NT2/D1 (cell line): ENCODE results near the gene CTAGE8.
"Not testable (repeated sequence)": the region's sequence is repeated elsewhere in the genome, so short reads cannot be mapped to it uniquely, and the experiment has no call there.

ENCODE experiments used
- SUZ12 ChIP-seq: IDR thresholded peaks from 2 replicates; pipeline ENCODE4 v1.6.1; 2011; ENCODE audit not compliant: insufficient read length, insufficient read depth; ENCODE audit errors: extremely low read depth
- ZNF274 ChIP-seq: IDR thresholded peaks from 2 replicates; pipeline ENCODE4 v1.6.1; 2011; ENCODE audit warnings: mild to moderate bottlenecking, low read depth, low read length

DNA sequence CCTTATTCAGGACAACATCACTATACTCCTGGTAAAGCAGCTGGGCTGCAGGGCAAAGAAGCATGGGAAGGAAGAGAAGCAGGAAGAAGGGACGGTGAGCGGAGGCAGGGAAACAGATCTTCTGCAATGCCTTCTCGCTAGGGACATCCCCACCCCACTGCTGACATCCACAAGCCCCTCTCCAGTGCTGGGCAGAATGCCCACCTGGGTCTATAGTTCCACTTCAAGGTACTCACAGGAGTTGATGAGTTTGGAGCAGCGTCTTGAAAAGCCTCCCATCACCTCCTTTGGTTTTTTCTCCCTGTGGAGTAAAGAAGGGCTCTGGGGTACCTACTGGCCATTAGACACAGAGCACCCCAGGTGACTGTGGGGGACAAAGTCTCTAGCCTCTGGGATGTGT is 13.4 kb upstream of the CTAGE8 start:
- not testable (repeated sequence) for TF ChIP-seq ZNF274, SUZ12
